OCI-LY7 (cell line): ENCODE results near the gene SLC52A3. TPM values are rescaled to one million over a fixed set of nuclear protein-coding genes. Genes with fewer than 3 reads are reported as not detected.

Experiments used
- BruUV-seq: library from RNA; stranded (reverse); fragments of 400-500 nt; replicated peaks from 2 replicates; lab custom pipeline; 2021; lab: Mats Ljungman, UMichigan
- CTCF ChIA-PET: fragments of 300-600 bp; sonication (Branson Sonifier 250); formaldehyde crosslinking; loops from one replicate; lab custom pipeline; 2022; ENCODE audit warnings: antibody characterized with exemption; ENCODE audit not compliant: unreplicated experiment; lab: Charles Lee
- POLR2A ChIA-PET: fragments of 300-600 bp; sonication (Branson Sonifier 250); formaldehyde crosslinking; loops from one replicate; lab custom pipeline; 2022; ENCODE audit warnings: antibody characterized with exemption; lab: Charles Lee
- DNase-seq: peaks from one replicate; pipeline ENCODE4 v3.0.0-alpha.2; 2015; ENCODE audit warnings: low spot score
- H2AFZ ChIP-seq: fragments of 200-600 bp; sonication (generic), shearing (Covaris generic); 2 replicates; pipeline ENCODE4 v1.6.1; 2014; ENCODE audit warnings: mild to moderate bottlenecking, antibody characterized with exemption, low read length, moderate library complexity
- H3K27ac ChIP-seq: fragments of 200-600 bp; sonication (generic); 2 replicates; pipeline ENCODE4 v1.5.1; 2014; ENCODE audit warnings: mixed run types, low read depth, mild to moderate bottlenecking, moderate library complexity, low read length, inconsistent platforms; ENCODE audit not compliant: poor library complexity, severe bottlenecking
- H3K36me3 ChIP-seq: fragments of 200-600 bp; sonication (generic); 2 replicates; pipeline ENCODE4 v1.6.1; 2014; ENCODE audit warnings: mild to moderate bottlenecking, antibody characterized with exemption, low read length, moderate library complexity, mixed read lengths; ENCODE audit not compliant: insufficient read depth
- H3K4me1 ChIP-seq: fragments of 200-600 bp; sonication (generic); 2 replicates; pipeline ENCODE4 v1.5.1; 2014; ENCODE audit warnings: mild to moderate bottlenecking, low read length; ENCODE audit not compliant: insufficient read depth, poor library complexity, severe bottlenecking
- H3K4me2 ChIP-seq: fragments of 200-600 bp; sonication (generic); 2 replicates; pipeline ENCODE4 v1.6.1; 2014; ENCODE audit warnings: mild to moderate bottlenecking, low read length
- H3K4me3 ChIP-seq: fragments of 200-600 bp; sonication (generic); 2 replicates; pipeline ENCODE4 v1.5.1; 2014; ENCODE audit warnings: mild to moderate bottlenecking, low read depth, low read length; ENCODE audit not compliant: poor library complexity, severe bottlenecking
- H3K79me2 ChIP-seq: fragments of 200-600 bp; sonication (generic); 2 replicates; pipeline ENCODE4 v1.6.1; 2016; ENCODE audit warnings: low read depth, mild to moderate bottlenecking, low read length, moderate library complexity, mixed read lengths; ENCODE audit not compliant: insufficient read depth
- H3K9me2 ChIP-seq: fragments of 200-600 bp; sonication (generic); 2 replicates; pipeline ENCODE4 v1.6.1; 2016; ENCODE audit warnings: mild to moderate bottlenecking, low read length, mixed read lengths; ENCODE audit not compliant: insufficient read depth
- H3K9me3 ChIP-seq: fragments of 200-600 bp; sonication (generic); 2 replicates; pipeline ENCODE4 v1.6.1; 2014; ENCODE audit warnings: mild to moderate bottlenecking, mixed run types, low read length, mixed read lengths
- H4K20me1 ChIP-seq: fragments of 200-600 bp; sonication (generic); 2 replicates; pipeline ENCODE4 v1.6.1; 2014; ENCODE audit warnings: mild to moderate bottlenecking, antibody characterized with exemption, low read length, moderate library complexity, mixed read lengths; ENCODE audit not compliant: insufficient read depth
- CTCF ChIP-seq: fragments of 200-600 bp; sonication (generic); conservative IDR thresholded peaks from 2 replicates; pipeline ENCODE4 v1.5.1; 2014; ENCODE audit warnings: mild to moderate bottlenecking, antibody characterized with exemption, low read length, moderate library complexity, mixed read lengths
- EZH2phosphoT487 ChIP-seq: fragments of 200-600 bp; sonication (generic); IDR thresholded peaks from 2 replicates; pipeline ENCODE4 v1.6.1; 2018; ENCODE audit warnings: low read depth, borderline replicate concordance, mild to moderate bottlenecking, mixed run types, antibody characterized with exemption, low read length, moderate library complexity, mixed read lengths
- intact Hi-C: fragments of 100-400 bp; cut with micrococcal nuclease; formaldehyde crosslinking; loops from one replicate; pipeline ENCODE4 v1.10.0; 2022; ENCODE audit not compliant: unreplicated experiment
- total RNA-seq, 2 experiments: library from RNA; depleted of rRNA in 1 of 2; stranded (reverse); fragments of >200 nt in 1 of 2; shearing (Covaris generic) in 1 of 2; gene quantifications; 2 replicates each; pipeline ENCODE4 v1.2.3, GENCODE V29; 2014 to 2022

Gene SLC52A3
- total RNA-seq, 2 experiments from 2014 or later = not detected

- Histone ChIP-seq H3K79me2 (no peaks in the 10 kb centered on the region), H3K9me3 (no peaks in the 10 kb centered on the region), H3K4me2 (no peak overlapping the region), H3K4me1 (no peaks in the 10 kb centered on the region), H3K27ac (no peak overlapping the region), H3K4me3 (no peak overlapping the region), H3K36me3 (no peaks in the 10 kb centered on the region), H4K20me1 (no peaks in the 10 kb centered on the region), H3K9me2 (no peaks in the 10 kb centered on the region), H2AFZ (no peak overlapping the region)
- DNase-seq = peak; percentile 48
- ChIA-PET CTCF (interaction anchor here (0.6 to 0.8 kb wide), 2 partner anchors 22 to 153 kb away, joined by 4 to 5 read pairs; no protein-coding TSS in a partner anchor), POLR2A (no interaction called here)
- BruUV-seq = no TSS peak
- TF ChIP-seq EZH2phosphoT487 (no peak), CTCF (peak; percentile 87)
- intact Hi-C loops = no loop called here
Measured at GRCh38 chr20:760751-761417, 7.4 kb downstream of the SLC52A3 start.

- ChIA-PET POLR2A (no interaction called here), CTCF (no interaction called here)
- TF ChIP-seq EZH2phosphoT487 (no peak), CTCF (no peak)
- intact Hi-C loops = no loop called here
- Histone ChIP-seq H2AFZ (no peak overlapping the region), H3K4me2 (no peak overlapping the region), H3K9me2 (no peaks in the 10 kb centered on the region), H3K4me3 (no peak overlapping the region), H3K4me1 (no peaks in the 10 kb centered on the region), H3K36me3 (no peaks in the 10 kb centered on the region), H3K9me3 (no peaks in the 10 kb centered on the region), H4K20me1 (no peaks in the 10 kb centered on the region), H3K79me2 (no peaks in the 10 kb centered on the region), H3K27ac (no peak overlapping the region)
- no TSS peak for BruUV-seq
- no peak for DNase-seq
Measured at GRCh38 chr20:757506-757905, 10.8 kb downstream of the SLC52A3 start.

- ChIA-PET CTCF (no interaction called here), POLR2A (no interaction called here)
- no peak overlapping the region for H3K27ac ChIP-seq
- DNase-seq = no peak
- no peaks in the 10 kb centered on the region for H3K9me2 ChIP-seq
- H4K20me1 ChIP-seq = no peaks in the 10 kb centered on the region
- no peak overlapping the region for H2AFZ ChIP-seq
- no peaks in the 10 kb centered on the region for H3K9me3 ChIP-seq
- H3K4me3 ChIP-seq = no peak overlapping the region
- H3K79me2 ChIP-seq = no peaks in the 10 kb centered on the region
- H3K4me1 ChIP-seq = no peaks in the 10 kb centered on the region
- BruUV-seq = no TSS peak
- intact Hi-C loops = no loop called here
- H3K36me3 ChIP-seq = no peaks in the 10 kb centered on the region
- TF ChIP-seq EZH2phosphoT487 (no peak), CTCF (no peak)
- H3K4me2 ChIP-seq = no peak overlapping the region
Measured at GRCh38 chr20:755941-756340, 12.4 kb downstream of the SLC52A3 start.
